GM19395 (cell line): ENCODE measurements around the gene GRIN2B.

ENCODE experiments used
- ATAC-seq: cut with Tn5 transposase; IDR thresholded peaks from one replicate; pipeline ENCODE4 v1.9.1; 2021; ENCODE audit warnings: mild to moderate bottlenecking, moderate library complexity; ENCODE audit not compliant: unreplicated experiment

GRIN2B gene

DNA sequence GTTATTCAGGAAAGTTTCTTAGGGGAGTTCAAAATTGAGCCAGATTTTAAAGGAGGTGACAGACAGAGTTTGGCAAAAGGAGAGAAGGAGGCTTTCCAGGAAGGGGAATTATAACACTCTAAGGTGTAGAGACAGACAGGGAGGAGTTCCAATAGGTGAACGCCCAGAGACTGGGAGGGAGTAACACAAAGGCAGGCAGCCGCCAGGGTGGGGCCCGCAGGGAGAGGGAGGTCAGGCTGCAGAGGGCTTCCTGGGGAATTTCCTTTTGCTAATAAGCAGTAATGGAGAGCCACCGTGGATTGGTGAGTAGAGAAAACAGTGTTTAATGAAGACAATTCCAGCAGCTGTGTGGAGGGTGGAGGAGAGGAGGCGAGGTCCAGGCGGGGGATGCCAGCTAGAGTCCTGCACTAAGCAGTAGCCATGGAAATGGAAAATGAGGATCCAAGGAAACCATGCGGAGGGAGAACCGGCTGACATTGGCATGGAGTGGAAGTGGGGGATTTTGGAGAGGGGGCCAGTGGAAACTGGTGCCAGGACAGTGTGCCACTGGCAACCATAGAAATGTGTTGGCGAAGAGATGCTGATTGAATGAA is 22.2 kb downstream of the GRIN2B start:
- no peak for ATAC-seq

- no peak for ATAC-seq
These were observed 23.8 kb downstream of the GRIN2B start for GRCh38 chr12:13957576-13957975.

- no peak for ATAC-seq
These were observed 25.3 kb downstream of the GRIN2B start for GRCh38 chr12:13956060-13956590.

DNA sequence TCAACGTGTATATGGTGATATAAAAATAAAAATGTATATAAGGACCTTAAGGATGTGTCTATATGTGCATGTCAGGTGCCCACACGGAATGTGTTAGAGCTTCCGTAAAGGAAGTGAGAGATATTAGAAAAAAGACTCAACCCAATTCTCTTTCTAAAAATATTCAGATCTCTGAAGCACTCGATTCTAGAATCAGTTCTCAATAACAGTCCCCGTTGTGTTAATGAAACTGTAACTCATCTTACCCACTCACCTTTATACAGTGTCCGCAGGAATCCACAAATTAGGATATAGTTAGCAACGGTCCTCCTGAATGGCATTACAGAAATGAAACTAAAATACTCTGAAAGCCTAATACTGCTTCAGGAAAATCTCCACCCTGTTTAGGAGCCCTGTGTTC is 29.3 kb downstream of the GRIN2B start:
- no peak for ATAC-seq

DNA sequence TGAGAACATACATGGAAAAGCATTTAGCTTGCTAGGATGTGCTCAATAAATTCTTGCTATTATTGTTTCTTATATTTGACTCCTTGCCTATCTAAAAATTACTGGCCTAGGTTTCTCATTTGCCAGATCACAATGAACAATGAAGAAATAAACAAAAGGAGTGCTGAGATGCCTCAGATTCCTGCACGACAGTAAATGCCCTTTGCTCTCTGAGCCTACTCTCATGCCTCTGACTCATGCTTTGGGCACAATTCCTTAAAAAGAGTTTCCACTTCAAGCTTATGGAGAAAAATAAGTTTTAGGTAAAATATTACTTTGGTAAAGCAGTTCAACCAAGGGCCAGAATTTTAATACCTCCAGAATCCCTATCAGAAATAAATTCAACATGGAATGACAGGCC is 30.9 kb downstream of the GRIN2B start:
- ATAC-seq = no peak

DNA sequence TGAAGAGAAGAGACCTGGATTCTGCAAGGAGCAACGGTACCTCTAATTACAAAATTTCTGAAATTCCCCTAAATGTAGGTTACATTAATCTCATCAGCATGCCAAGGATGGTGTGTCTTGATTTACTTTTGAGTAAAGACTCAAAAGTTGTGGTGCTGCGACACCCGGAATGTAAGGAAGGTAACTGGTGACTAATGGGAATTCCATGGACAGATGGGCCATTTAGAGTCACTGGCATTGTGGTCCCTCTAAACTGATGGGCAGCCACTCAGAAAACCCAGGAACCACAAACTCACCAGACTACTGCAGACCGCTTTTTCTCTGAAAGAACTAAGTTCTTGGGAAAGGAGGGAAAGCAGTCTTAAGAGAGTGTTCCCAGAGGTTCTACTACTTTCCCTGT is 32.8 kb downstream of the GRIN2B start:
- ATAC-seq = no peak

GRCh38 chr12:13947276-13947946 is 34.0 kb downstream of the GRIN2B start:
- no peak for ATAC-seq

- ATAC-seq = no peak
These were observed 35.8 kb downstream of the GRIN2B start for GRCh38 chr12:13945641-13946040.

DNA sequence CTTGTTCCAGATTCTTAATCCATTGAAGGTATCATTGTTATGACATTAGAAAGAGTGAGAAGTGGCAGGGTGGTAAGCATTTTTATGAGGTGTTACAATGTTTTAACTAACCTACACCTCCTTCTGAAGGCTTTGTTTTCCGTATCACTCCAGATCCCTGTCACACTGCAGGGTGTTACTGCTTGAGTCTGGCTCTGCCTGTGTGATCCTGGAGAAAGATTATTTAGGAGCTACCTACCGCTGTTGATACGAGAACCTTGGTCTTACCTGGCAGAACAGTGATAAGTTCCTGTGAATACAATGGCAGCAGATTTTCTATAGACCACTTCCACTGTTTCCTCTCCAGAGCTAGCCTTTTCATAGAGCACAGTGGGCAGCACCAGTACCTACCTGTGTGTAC is 36.2 kb downstream of the GRIN2B start:
- no peak for ATAC-seq

DNA sequence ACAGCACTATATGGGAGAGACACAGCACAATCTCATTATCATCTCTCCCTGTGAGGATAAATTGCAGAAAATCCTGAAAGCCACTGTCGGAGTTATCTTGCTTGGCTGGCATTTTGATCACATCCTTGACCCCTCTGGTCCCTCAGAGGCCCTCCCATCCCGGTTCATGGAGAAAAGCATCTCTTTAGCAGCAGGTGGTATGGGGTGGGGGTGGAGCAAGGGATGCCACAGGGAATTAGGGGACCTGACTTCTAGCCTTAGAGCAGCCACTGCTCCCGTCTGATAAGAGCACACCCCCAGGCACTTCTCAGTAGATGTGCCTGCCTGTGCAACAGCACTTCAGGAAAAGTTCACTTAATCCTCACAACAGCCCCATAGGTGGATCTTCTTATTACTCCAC is 38.6 kb downstream of the GRIN2B start:
- ATAC-seq = no peak

- peak; percentile 87 for ATAC-seq
These were observed 39.8 kb downstream of the GRIN2B start for GRCh38 chr12:13941258-13942249.

- no peak for ATAC-seq
These were observed 41.0 kb downstream of the GRIN2B start for GRCh38 chr12:13940335-13940865.

GRCh38 chr12:13937735-13938134 is 43.7 kb downstream of the GRIN2B start:
- ATAC-seq = no peak

GRCh38 chr12:13935169-13935568 is 46.2 kb downstream of the GRIN2B start:
- ATAC-seq = no peak
